ENCODE data around the gene PIAS1.

GRCh38 chr15:68034719-68035293 lies 19.3 kb upstream of the PIAS1 start:
- no peak for TF ChIP-seq CTCF (IDR thresholded peaks at IDR 0.05)
- TF ChIP-seq FOXK1 (CRISPR knock-in tag; IDR thresholded peaks at IDR 0.05): no peak
- no peak for TF ChIP-seq ZNF416 (CRISPR knock-in tag; IDR thresholded peaks at IDR 0.05)
- TF ChIP-seq CREM (CRISPR knock-in tag; IDR thresholded peaks at IDR 0.05): no peak

Data from WTC11 (cell line).